ENCODE results near the gene SGCA. TPM values are rescaled to one million over a fixed set of nuclear protein-coding genes. Genes with fewer than 3 reads are reported as not detected.
A peak's percentile ranks its signal among the peaks of the same experiment; 100 is the strongest.

SGCA gene
- total and polyA plus RNA-seq, 2 of the 8 experiments (the other 6 are each of a cell fraction or from before 2014, with no cell fraction given) = 0.12 TPM; not detected in 1

DNA sequence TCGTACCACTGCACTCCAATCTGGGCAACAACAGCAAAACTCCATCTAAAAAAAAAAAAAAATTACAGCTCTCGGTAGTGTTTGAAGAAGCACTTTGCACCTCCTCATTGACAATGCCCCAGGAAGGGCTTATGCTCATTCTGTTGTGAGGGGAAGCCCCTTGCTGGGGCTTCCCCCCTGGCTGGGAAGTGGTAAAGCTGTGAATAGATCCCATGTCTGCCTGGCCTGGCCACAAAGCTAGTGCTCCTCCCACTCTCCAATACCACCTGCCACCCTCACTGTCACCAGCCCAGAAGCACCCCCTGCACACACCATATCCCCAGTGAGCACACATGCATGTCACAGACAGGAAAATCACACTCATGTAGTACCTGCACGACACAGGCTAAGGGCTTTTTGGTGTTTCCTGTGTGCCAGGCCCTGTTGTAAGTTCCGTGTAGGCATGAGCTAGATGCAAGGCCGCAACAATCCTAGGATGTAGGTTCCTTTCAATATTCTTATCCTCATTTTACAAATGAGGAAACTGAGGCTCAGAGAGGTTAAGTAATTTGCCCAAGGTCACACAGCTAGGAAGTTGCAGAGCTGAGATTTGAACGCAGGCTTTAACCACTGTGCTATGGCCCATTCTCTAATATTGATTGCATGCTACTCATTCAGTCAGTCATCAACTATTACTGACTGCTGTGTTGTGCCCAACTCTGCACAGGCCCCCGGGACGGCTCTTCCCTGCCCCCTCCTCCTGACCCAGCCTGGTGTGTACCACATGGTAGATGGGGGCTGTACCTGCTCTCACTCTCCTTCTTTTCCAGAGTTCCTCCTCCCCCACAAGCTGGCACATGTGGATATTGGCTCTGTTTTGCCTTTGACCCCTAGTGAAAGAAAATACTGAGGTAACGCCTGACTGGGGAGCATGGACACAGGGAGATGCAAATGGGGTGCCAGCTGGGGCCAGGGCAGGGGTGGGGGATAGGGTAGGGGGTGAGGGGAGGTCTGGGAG is 47.5 kb downstream of the SGCA start (continued):
- TF ChIP-seq ASH2L (IDR thresholded peaks at IDR 0.05; ENCODE audit: low read length) (no peak), KDM1A (IDR thresholded peaks at IDR 0.05; ENCODE audit: borderline replicate concordance, low read length) (0 out of 2 replicates have a peak, but pooled peaks have one; percentile 18)
